Uterus (tissue), 2 donors: Measurements from ENCODE around the gene ZNF791.
A peak's percentile ranks its signal among the peaks of the same experiment; 100 is the strongest.

ENCODE experiments used
- CTCF ChIP-seq, 4 experiments: fragments of 200-600 bp in 2 of 4; fragments of 450-650 bp in 2 of 4; sonication (generic) in 2 of 4; IDR thresholded peaks; one replicate each; pipeline ENCODE4 v1.5.1; 2016 to 2019; ENCODE audit warnings: antibody characterized with exemption in 4 of 4, mild to moderate bottlenecking in 2 of 4, moderate library complexity in 1 of 4
- POLR2A ChIP-seq, 2 donors: fragments of 450-650 bp; IDR thresholded peaks; one replicate each; pipeline ENCODE4 v1.6.1; 2016; ENCODE audit warnings: antibody characterized with exemption in 2 of 2, mild to moderate bottlenecking in 1 of 2, moderate library complexity in 1 of 2

- TF ChIP-seq CTCF (IDR thresholded peaks at IDR 0.05) (peak; percentile 60 to 79 (median 64)), POLR2A (IDR thresholded peaks at IDR 0.05) (no peak)
Observed at GRCh38 chr19:12639901-12640613, 29.3 kb downstream of the ZNF791 start.
